ENCODE measurements around the gene PARD6A.

PARD6A gene

DNA sequence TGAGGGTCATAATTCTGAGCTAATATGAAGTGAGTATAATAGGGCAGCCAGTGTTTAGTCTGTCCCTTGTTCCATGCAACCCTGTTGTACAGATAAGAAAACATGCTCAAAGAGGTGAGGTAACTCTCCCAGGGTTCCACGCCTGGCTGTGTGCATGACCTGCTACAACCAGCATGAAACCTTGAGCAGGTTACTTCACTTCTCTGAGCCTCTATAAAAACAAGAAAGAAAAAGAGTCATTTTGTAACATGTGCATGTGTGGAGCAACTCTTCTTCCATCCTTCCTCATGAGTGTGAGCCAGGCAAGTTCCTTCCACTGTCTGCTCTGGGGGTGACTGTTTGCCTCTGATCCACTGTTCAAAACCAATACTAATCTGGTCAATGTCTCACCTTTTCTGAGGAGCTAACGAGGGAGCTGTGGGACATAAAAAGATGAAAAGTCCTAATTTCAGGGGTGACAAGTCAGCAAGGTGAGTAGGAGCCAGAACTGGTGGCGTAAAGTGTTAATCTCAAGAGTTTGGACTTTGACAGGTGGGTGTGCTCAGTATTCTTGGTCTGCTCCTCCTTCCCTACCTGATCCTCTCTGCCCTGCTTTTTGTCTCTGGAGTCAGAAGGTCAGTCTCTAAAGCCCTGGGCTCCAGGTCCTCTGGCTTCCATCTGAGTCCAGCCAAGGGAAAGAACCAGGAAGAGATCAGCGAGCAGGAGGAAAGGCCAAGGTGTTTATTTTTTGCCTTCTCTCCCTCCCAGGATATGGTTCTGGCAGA is 36.8 kb downstream of the PARD6A start:
- no peak for DNase-seq

GRCh38 chr16:67699265-67699664 is 38.5 kb downstream of the PARD6A start:
- no peak for DNase-seq

DNA sequence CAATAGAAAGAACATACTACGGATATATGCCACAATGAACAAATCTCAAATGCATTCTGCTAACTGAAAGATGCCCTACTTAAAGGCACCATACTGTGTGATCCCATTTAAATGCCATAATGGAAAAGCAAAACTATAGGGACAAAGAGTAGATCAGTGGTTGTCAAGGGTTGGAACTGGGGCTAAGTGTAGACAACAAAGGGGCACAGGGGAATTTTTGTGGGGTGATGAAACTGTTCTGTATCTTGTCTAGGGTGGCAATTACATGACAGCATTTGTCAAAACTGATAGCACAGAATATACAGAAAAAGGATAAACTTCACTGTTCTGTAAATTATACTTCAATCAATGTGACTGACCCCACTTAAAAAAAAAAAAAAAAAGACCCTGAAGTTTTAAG is 40.7 kb downstream of the PARD6A start:
- DNase-seq, result no peak

DNA sequence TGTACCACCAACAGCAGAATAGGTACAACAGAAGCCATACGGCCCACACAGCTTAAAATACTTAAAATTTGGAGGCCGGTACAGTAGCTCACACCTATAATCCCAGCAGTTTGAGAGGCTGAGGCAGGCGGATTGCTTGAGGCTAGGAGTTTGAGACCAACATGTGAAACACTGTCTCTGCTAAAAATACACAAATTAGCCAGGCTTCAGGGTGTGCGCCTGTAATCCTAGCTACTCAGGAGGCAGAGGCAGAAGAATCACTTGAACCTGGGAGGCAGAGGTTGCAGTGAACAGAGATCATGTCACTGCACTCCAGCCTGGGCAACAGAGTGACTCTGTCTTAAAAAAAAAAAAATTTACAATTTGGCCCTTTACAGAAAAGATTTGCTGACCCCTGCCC is 41.4 kb downstream of the PARD6A start:
- no peak for DNase-seq

DNA sequence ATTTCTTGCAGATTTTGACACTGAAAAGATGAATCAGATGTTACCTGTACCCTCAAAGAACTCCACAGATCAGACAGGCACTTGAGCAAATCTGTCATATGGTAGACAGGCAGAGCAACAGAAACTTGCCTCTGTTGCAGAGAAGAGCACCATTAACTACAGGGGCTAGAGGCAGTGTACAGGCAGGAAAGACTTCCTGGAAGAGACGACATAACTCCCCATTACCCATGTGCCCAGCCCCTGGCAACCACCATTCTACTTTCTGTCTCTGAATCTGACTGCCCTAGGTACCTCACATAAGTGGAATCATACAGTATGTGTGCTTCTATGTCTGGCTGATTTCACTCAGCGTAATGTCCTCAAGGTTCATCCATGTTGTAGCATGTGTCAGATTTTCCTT is 42.9 kb downstream of the PARD6A start:
- DNase-seq, result no peak

DNA sequence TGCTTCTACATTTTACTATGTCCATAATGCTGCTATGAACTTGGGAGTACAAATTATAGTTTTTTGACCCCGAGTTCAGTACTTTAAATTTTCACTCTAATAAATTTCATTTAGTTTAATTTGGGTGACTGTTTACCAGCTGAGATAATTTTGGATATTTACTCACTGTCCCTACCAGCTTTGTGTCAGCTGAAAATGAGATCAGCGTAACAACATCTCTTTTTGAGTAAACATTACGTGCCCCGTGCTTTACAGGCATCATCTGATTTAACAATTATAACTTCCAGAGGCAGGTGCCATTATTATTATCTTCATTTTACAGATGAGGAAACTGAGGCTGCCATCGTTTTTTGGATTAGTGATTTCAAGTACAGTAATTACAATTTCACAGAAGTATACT is 43.4 kb downstream of the PARD6A start:
- no peak for DNase-seq

- no peak for DNase-seq
Observed at GRCh38 chr16:67707210-67707609, 46.5 kb downstream of the PARD6A start.

- no peak for DNase-seq
Observed at GRCh38 chr16:67707790-67708189, 47.0 kb downstream of the PARD6A start.

- no peak for DNase-seq
Observed at GRCh38 chr16:67708368-67708771, 47.6 kb downstream of the PARD6A start.

DNA sequence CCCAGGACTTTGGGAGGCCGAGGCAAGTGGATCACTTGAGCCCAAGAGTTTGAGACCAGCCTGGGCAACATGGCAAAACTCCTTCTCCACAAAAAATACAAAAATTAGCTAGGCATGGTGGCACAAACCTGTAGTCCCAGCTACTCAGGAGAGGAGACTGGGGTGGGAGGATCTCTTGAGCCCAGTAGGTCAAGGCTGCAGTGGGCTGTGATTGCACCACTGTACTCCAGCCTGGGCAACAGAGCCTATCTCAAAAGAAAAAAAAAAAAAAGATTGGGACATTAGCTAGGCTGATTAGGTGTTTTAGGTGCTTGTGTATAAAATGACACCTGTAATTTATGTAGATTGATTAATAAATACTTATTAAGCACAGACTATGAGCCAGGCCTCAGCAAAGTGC is 48.3 kb downstream of the PARD6A start:
- no peak for DNase-seq

- DNase-seq, result no peak
Observed at GRCh38 chr16:67710607-67711006, 49.8 kb downstream of the PARD6A start.

All from NCI-H1092 (cell line).